PC-9 (cell line): Measurements from ENCODE around the gene USP27X. TPM values are rescaled to one million over a fixed set of nuclear protein-coding genes. Genes with fewer than 3 reads are reported as not detected.

Experiments
- BruUV-seq: library from RNA; stranded (reverse); fragments of 400-500 nt; replicated peaks from 2 replicates; lab custom pipeline; 2021; lab: Mats Ljungman, UMichigan
- CTCF ChIA-PET: fragments of 300-600 bp; sonication (Branson Sonifier 250); formaldehyde crosslinking; loops from one replicate; lab custom pipeline; 2022; ENCODE audit warnings: antibody characterized with exemption; lab: Charles Lee
- POLR2A ChIA-PET: fragments of 300-600 bp; sonication (Branson Sonifier 250); formaldehyde crosslinking; loops from one replicate; lab custom pipeline; 2022; ENCODE audit warnings: antibody characterized with exemption; ENCODE audit not compliant: unreplicated experiment; lab: Charles Lee
- DNase-seq, 2 experiments: peaks; one replicate each; pipeline versions ENCODE4 v3.0.0 to v3.0.0-alpha.2; 2015 to 2022; ENCODE audit warnings: mixed read lengths in 1 of 2
- H2AFZ ChIP-seq: fragments of 200-600 bp; sonication (generic); 2 replicates; pipeline ENCODE4 v1.8.1; 2017; ENCODE audit warnings: antibody characterized with exemption
- H3F3A ChIP-seq: fragments of 200-600 bp; sonication (generic); 2 replicates; pipeline ENCODE4 v1.8.1; 2017; ENCODE audit warnings: antibody characterized with exemption, mild to moderate bottlenecking, low read depth; ENCODE audit not compliant: insufficient read depth
- H3K27ac ChIP-seq: fragments of 200-600 bp; sonication (generic); 2 replicates; pipeline ENCODE4 v1.6.1; 2016; ENCODE audit warnings: mixed run types
- H3K27me3 ChIP-seq: fragments of 200-600 bp; sonication (generic); 2 replicates; pipeline ENCODE4 v1.6.1; 2016; ENCODE audit warnings: low read depth, mixed run types; ENCODE audit not compliant: insufficient read depth
- H3K36me3 ChIP-seq: fragments of 200-600 bp; sonication (generic); 2 replicates; pipeline ENCODE4 v1.6.1; 2016; ENCODE audit warnings: low read depth, mixed run types
- H3K4me1 ChIP-seq: fragments of 200-600 bp; sonication (generic); replicated peaks from 2 replicates; pipeline ENCODE4 v1.6.1; 2016; ENCODE audit warnings: mixed run types; ENCODE audit not compliant: insufficient read depth
- H3K4me2 ChIP-seq: fragments of 200-600 bp; sonication (generic); 2 replicates; pipeline ENCODE4 v1.6.1; 2017; ENCODE audit warnings: mixed run types
- H3K4me3 ChIP-seq: fragments of 200-600 bp; sonication (generic); 2 replicates; pipeline ENCODE4 v1.6.1; 2016; ENCODE audit warnings: mixed run types
- H3K79me2 ChIP-seq: fragments of 200-600 bp; sonication (generic); 2 replicates; pipeline ENCODE4 v1.6.1; 2017; ENCODE audit warnings: low read depth, mixed run types
- H3K9me2 ChIP-seq: fragments of 200-600 bp; sonication (generic); 2 replicates; pipeline ENCODE4 v1.8.1; 2017; ENCODE audit warnings: mild to moderate bottlenecking; ENCODE audit not compliant: insufficient read depth
- H3K9me3 ChIP-seq: fragments of 200-600 bp; sonication (generic); 2 replicates; pipeline ENCODE4 v1.8.1; 2016; ENCODE audit warnings: low read depth; ENCODE audit not compliant: insufficient read depth
- H4K20me1 ChIP-seq: fragments of 200-600 bp; sonication (generic); 2 replicates; pipeline ENCODE4 v1.8.1; 2017; ENCODE audit not compliant: insufficient read depth
- EZH2 ChIP-seq: fragments of 200-600 bp; sonication (generic); IDR thresholded peaks from 2 replicates; pipeline ENCODE4 v1.8.0; 2017; ENCODE audit warnings: antibody characterized with exemption, low read depth
- intact Hi-C: fragments of 100-400 bp; cut with micrococcal nuclease; formaldehyde crosslinking; loops from one replicate; pipeline ENCODE4 v1.10.0; 2022; ENCODE audit not compliant: unreplicated experiment
- total RNA-seq: library from RNA; stranded (reverse); gene quantifications from 2 replicates; pipeline ENCODE4 v1.2.3, GENCODE V29; 2021
- TF ChIP-seq, protein P1 (sequence below): fragments of 200-600 bp; sonication (generic); conservative IDR thresholded peaks from 2 replicates; pipeline ENCODE4 v1.6.1; 2017; ENCODE audit warnings: mixed run types, antibody characterized with exemption, mild to moderate bottlenecking, moderate library complexity

Gene USP27X
- total RNA-seq, 1 experiment from 2014 or later = 1.1 TPM

- CTCF ChIA-PET = no interaction called here
- no peak overlapping the region for H3K4me3 ChIP-seq
- no peak for DNase-seq
- H3K9me3 ChIP-seq = no peaks in the 10 kb centered on the region
- POLR2A ChIA-PET = no interaction called here
- H3K27me3 ChIP-seq = no peaks in the 10 kb centered on the region
- no peaks in the 10 kb centered on the region for H4K20me1 ChIP-seq
- H2AFZ ChIP-seq = no peak overlapping the region
- H3K9me2 ChIP-seq = no peaks in the 10 kb centered on the region
- no peak overlapping the region for H3K27ac ChIP-seq
- BruUV-seq = no TSS peak
- no peaks in the 10 kb centered on the region for H3K4me1 ChIP-seq
- no peak overlapping the region for H3K4me2 ChIP-seq
- TF ChIP-seq EZH2 = no peak
- TF ChIP-seq, protein P1, sequence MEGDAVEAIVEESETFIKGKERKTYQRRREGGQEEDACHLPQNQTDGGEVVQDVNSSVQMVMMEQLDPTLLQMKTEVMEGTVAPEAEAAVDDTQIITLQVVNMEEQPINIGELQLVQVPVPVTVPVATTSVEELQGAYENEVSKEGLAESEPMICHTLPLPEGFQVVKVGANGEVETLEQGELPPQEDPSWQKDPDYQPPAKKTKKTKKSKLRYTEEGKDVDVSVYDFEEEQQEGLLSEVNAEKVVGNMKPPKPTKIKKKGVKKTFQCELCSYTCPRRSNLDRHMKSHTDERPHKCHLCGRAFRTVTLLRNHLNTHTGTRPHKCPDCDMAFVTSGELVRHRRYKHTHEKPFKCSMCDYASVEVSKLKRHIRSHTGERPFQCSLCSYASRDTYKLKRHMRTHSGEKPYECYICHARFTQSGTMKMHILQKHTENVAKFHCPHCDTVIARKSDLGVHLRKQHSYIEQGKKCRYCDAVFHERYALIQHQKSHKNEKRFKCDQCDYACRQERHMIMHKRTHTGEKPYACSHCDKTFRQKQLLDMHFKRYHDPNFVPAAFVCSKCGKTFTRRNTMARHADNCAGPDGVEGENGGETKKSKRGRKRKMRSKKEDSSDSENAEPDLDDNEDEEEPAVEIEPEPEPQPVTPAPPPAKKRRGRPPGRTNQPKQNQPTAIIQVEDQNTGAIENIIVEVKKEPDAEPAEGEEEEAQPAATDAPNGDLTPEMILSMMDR = no peak
- H3K79me2 ChIP-seq = no peaks in the 10 kb centered on the region
- intact Hi-C loops = no loop called here
- no peaks in the 10 kb centered on the region for H3F3A ChIP-seq
- H3K36me3 ChIP-seq = no peaks in the 10 kb centered on the region
Observed at GRCh38 chrX:49859491-49859890, 19.8 kb upstream of the USP27X start.

- POLR2A ChIA-PET = no interaction called here
- CTCF ChIA-PET = no interaction called here
- intact Hi-C loops = no loop called here
Observed at GRCh38 chrX:49860867-49861535, 18.3 kb upstream of the USP27X start.

GRCh38 chrX:49862093-49862492 is 17.2 kb upstream of the USP27X start:
- DNase-seq = no peak
- no peaks in the 10 kb centered on the region for H3K27me3 ChIP-seq
- no peaks in the 10 kb centered on the region for H3K9me3 ChIP-seq
- H4K20me1 ChIP-seq = no peaks in the 10 kb centered on the region
- no peaks in the 10 kb centered on the region for H3K79me2 ChIP-seq
- no peaks in the 10 kb centered on the region for H3K9me2 ChIP-seq
- BruUV-seq = no TSS peak
- no peaks in the 10 kb centered on the region for H3F3A ChIP-seq
- TF ChIP-seq EZH2 = no peak
- TF ChIP-seq, protein P1 = no peak
- H3K4me1 ChIP-seq = no peaks in the 10 kb centered on the region
- no peak overlapping the region for H3K4me2 ChIP-seq
- ChIA-PET CTCF (no interaction called here), POLR2A (no interaction called here)
- intact Hi-C loops = no loop called here
- no peak overlapping the region for H3K4me3 ChIP-seq
- H3K36me3 ChIP-seq = no peaks in the 10 kb centered on the region
- no peak overlapping the region for H3K27ac ChIP-seq
- H2AFZ ChIP-seq = no peak overlapping the region

More at GRCh38 chrX:49860867-49861535, 18.3 kb upstream of the USP27X start:
- DNase-seq = no peak
- Histone ChIP-seq H3K79me2 (no peaks in the 10 kb centered on the region), H3K4me3 (no peak overlapping the region), H3K9me2 (no peaks in the 10 kb centered on the region), H3K4me1 (no peaks in the 10 kb centered on the region), H3K36me3 (no peaks in the 10 kb centered on the region), H3K9me3 (no peaks in the 10 kb centered on the region), H3K27ac (no peak overlapping the region), H3K4me2 (no peak overlapping the region), H3F3A (no peaks in the 10 kb centered on the region), H4K20me1 (no peaks in the 10 kb centered on the region), H2AFZ (no peak overlapping the region), H3K27me3 (no peaks in the 10 kb centered on the region)
- TF ChIP-seq, protein P1 = no peak
- TF ChIP-seq EZH2 = no peak
- BruUV-seq = no TSS peak
